ENCODE data around the gene TOM1L2.
A peak's percentile ranks its signal among the peaks of the same experiment; 100 is the strongest.

The TOM1L2 gene

DNA sequence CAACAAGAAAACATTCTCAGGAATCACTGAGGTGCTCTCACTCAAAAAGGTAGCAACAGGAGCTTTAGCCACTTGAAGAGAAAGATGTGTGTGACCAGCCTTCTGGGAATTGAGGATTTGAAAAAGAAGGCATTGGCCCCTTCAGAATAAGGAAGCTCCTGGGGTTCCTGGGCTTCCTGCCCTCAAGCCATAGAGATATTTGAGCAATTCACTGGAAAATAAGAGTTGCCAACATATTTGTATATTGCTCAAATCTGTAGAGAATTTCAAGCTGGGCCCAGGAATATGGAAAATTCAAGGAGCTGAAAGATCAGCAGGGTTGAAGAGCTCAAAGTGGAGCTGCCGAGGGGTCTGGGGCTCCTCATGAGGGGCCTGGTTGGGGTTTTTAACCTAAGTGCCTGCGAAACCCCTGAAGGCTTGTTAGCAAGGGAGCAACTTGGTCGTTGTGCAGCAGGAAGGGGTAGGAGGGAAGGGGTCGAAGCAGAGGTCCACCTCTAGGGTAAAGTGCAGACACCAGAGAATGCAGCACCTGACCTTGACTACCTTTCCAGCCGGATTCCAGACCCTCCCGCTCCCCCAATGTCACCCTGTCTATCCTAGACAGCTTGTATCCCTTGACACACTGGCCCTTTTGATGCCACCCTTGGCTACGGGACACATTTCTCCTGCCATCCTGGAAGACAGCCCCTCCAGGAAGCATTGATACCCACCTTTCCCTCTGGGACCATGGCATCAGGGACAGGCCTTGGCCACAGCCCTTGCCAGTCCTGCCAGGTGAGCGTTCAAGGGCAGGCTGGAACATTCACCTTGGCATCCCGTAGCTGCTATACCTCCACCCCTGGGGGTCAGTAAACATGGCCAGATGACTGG is 67.8 kb downstream of the TOM1L2 start:
- H3K9me3 Mint-ChIP-seq: no peaks in the 10 kb centered on the region
- H3K4me1 Mint-ChIP-seq: no peaks in the 10 kb centered on the region
- H3K36me3 Mint-ChIP-seq (ENCODE audit: insufficient read depth): peaks cover 3% of the 10 kb centered on the region
- ATAC-seq (replicated peaks; ENCODE audit: extremely low read depth, poor library complexity, severe bottlenecking) (no peak), DNase-seq (ENCODE audit: low spot score in 2 of 2) (no peak)
- no peaks in the 10 kb centered on the region for H3K27me3 Mint-ChIP-seq
- no peak overlapping the region for H3K27ac Mint-ChIP-seq (ENCODE audit: low read depth)
- no peak overlapping the region for H3K4me3 Mint-ChIP-seq

GRCh38 chr17:17902877-17903276 is 69.3 kb downstream of the TOM1L2 start:
- no peak for ATAC-seq (replicated peaks; ENCODE audit: extremely low read depth, poor library complexity, severe bottlenecking)
- H3K36me3 Mint-ChIP-seq (ENCODE audit: insufficient read depth): peaks cover 6% of the 10 kb centered on the region
- no peak for DNase-seq (ENCODE audit: low spot score in 2 of 2)
- H3K4me3 Mint-ChIP-seq: no peak overlapping the region
- H3K9me3 Mint-ChIP-seq: no peaks in the 10 kb centered on the region
- H3K27me3 Mint-ChIP-seq: no peaks in the 10 kb centered on the region
- H3K27ac Mint-ChIP-seq (ENCODE audit: low read depth): no peak overlapping the region
- no peaks in the 10 kb centered on the region for H3K4me1 Mint-ChIP-seq

GRCh38 chr17:17902376-17902775 is 69.8 kb downstream of the TOM1L2 start:
- Mint-ChIP-seq H3K9me3 (no peaks in the 10 kb centered on the region), H3K27ac (ENCODE audit: low read depth) (no peak overlapping the region), H3K4me3 (no peak overlapping the region), H3K4me1 (no peaks in the 10 kb centered on the region), H3K27me3 (no peaks in the 10 kb centered on the region), H3K36me3 (ENCODE audit: insufficient read depth) (peaks cover 9% of the 10 kb centered on the region)
- no peak for ATAC-seq (replicated peaks; ENCODE audit: extremely low read depth, poor library complexity, severe bottlenecking)
- no peak for DNase-seq (ENCODE audit: low spot score in 2 of 2)

DNA sequence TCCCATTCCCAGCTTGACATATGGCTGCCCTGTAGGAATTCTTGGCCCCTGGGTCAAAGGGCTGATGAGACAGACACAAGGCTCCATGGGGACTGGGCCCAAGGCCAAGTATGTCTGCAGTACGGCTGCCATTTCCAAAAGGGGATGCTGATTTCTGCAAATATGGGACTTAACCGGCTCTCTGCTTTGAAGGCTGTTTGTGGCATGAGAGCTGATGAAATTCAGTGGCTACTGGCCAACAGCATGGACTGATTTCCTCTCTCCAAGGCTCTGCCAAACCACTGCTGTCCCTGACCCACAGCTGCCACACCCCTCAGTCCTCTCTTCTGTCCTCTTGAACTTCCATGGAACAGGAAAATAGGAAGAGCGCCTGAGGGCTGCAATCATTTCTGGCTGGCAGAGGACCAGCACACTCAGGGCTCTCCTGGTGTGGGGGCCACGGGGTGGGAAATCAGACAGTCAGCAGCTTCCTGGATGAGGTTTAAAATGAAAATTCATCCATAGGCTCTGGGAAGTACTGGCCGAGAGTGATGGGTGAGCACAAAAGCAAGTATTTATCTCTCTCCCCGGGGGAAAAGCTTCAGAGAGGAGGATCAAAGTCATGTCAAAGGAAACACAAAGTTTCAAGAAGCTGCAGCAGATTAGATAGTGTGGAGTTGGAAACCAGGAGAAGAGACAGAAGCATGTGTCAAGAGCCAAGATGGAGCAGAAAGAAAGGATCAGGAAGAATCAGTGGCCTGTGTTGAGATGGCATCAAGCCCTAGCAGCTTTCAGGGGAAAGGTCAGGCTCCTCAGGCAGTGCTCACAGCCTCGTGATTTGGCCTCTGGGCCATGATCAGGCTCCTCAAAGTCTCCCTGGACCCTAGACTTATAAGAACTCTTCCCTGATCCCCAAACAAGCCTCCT is 71.3 kb downstream of the TOM1L2 start:
- H3K27ac Mint-ChIP-seq (ENCODE audit: low read depth): no peak overlapping the region
- peaks cover 6% of the 10 kb centered on the region for H3K36me3 Mint-ChIP-seq (ENCODE audit: insufficient read depth)
- DNase-seq (ENCODE audit: low spot score in 2 of 2): no peak
- H3K4me1 Mint-ChIP-seq: no peaks in the 10 kb centered on the region
- H3K4me3 Mint-ChIP-seq: no peak overlapping the region
- H3K9me3 Mint-ChIP-seq: no peaks in the 10 kb centered on the region
- H3K27me3 Mint-ChIP-seq: no peaks in the 10 kb centered on the region
- ATAC-seq (replicated peaks; ENCODE audit: extremely low read depth, poor library complexity, severe bottlenecking): no peak

DNA sequence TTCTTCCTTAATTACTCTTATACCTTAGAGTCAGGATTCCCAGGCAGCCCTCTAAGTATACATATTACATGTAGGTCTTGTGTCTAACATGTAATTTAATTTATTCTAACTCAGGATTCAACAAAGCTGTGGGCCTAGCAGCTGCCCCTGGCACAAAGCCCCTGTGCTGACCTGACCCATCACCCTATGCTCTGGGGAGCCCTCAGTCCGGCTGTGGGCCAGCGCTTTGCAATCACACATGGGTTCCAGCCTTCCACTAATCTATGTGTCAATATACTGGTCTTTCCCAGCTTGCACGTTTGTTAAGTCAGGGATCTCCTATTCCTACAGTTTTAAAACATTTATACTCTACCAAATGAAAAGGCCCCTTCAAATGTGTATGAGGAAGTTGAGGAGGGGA is 72.7 kb downstream of the TOM1L2 start:
- Mint-ChIP-seq H3K27me3 (no peaks in the 10 kb centered on the region), H3K9me3 (no peaks in the 10 kb centered on the region), H3K27ac (ENCODE audit: low read depth) (no peak overlapping the region), H3K4me1 (no peaks in the 10 kb centered on the region), H3K4me3 (no peak overlapping the region), H3K36me3 (ENCODE audit: insufficient read depth) (peaks cover 7% of the 10 kb centered on the region)
- no peak for DNase-seq (ENCODE audit: low spot score in 2 of 2)
- ATAC-seq (replicated peaks; ENCODE audit: extremely low read depth, poor library complexity, severe bottlenecking): no peak

- ATAC-seq (replicated peaks; ENCODE audit: extremely low read depth, poor library complexity, severe bottlenecking) (no peak), DNase-seq (ENCODE audit: low spot score in 2 of 2) (no peak)
- Mint-ChIP-seq H3K36me3 (ENCODE audit: insufficient read depth) (peaks cover 8% of the 10 kb centered on the region), H3K27me3 (no peaks in the 10 kb centered on the region), H3K27ac (ENCODE audit: low read depth) (no peak overlapping the region), H3K9me3 (no peaks in the 10 kb centered on the region), H3K4me1 (no peaks in the 10 kb centered on the region), H3K4me3 (no peak overlapping the region)
Measured at GRCh38 chr17:17898673-17899072, 73.5 kb downstream of the TOM1L2 start.

- H3K36me3 Mint-ChIP-seq (ENCODE audit: insufficient read depth): peaks cover 13% of the 10 kb centered on the region
- ATAC-seq (replicated peaks; ENCODE audit: extremely low read depth, poor library complexity, severe bottlenecking) (no peak), DNase-seq (ENCODE audit: low spot score in 2 of 2) (no peak)
- H3K4me1 Mint-ChIP-seq: no peaks in the 10 kb centered on the region
- no peaks in the 10 kb centered on the region for H3K27me3 Mint-ChIP-seq
- H3K27ac Mint-ChIP-seq (ENCODE audit: low read depth): no peak overlapping the region
- H3K4me3 Mint-ChIP-seq: no peak overlapping the region
- no peaks in the 10 kb centered on the region for H3K9me3 Mint-ChIP-seq
Measured at GRCh38 chr17:17897442-17897841, 74.8 kb downstream of the TOM1L2 start.

DNA sequence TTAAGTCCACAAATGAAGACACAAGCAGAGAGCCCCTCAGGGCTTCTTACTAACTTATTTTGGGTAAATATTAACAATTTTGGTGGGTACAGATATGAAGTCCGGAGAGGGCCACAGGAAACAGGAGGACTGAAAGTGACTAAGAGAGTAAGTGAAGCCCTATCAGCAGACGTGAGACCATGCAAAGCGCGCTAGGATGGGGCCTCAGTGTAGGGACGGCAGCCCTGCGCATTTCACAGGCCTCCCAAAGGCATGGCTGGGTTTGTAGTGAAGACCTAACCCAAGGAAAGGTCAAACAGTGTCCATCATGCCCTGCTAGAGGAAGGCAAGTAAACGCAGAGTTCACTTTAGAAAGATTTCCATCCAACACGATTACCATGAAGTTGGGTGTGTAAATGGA is 75.5 kb downstream of the TOM1L2 start:
- Mint-ChIP-seq H3K9me3 (no peaks in the 10 kb centered on the region), H3K36me3 (ENCODE audit: insufficient read depth) (peaks cover 13% of the 10 kb centered on the region), H3K27me3 (no peaks in the 10 kb centered on the region), H3K27ac (ENCODE audit: low read depth) (no peak overlapping the region), H3K4me1 (no peaks in the 10 kb centered on the region), H3K4me3 (no peak overlapping the region)
- DNase-seq (ENCODE audit: low spot score in 2 of 2) (no peak), ATAC-seq (replicated peaks; ENCODE audit: extremely low read depth, poor library complexity, severe bottlenecking) (no peak)

DNA sequence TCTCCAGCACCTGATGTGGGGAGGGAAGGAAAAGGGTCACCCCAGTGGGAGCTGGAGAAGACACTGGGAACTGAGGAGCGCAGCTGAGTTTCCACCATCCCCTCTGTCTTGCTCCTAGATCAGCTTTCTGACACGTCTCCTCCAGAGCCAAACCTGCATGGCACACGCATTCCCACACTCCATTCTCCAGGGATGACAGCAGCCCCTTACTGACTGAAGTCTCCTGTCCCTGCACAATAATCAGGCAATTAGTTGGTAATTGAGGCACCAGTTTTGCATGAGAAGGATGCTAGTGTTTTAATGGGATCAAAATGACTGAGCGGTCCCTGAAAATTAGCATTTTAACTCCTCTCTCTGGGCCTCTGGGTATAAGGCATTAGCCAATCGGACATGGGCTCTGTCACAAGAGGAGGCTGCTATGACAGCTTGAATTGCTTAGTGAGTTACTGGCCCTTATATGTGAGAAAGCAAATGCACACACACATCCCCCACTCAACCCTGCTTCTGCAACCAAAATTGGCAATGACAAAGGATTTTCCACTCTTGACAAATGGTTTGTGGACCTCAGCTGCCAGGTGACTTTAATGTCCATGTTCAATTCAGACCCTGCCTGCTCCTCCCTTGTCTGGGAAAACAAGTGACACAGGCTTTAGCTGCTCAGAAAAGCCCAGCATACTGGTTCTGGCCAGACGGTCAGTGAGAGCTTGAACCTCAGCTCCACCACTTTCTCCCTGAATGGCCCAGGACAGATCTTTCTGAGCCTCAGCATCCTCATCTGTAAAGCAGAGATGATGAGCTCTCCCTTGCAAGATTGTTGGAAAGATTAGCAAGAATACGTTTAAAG is 78.2 kb downstream of the TOM1L2 start:
- no peaks in the 10 kb centered on the region for H3K27me3 Mint-ChIP-seq
- H3K9me3 Mint-ChIP-seq: no peaks in the 10 kb centered on the region
- no peak overlapping the region for H3K27ac Mint-ChIP-seq (ENCODE audit: low read depth)
- ATAC-seq (replicated peaks; ENCODE audit: extremely low read depth, poor library complexity, severe bottlenecking) (no peak), DNase-seq (ENCODE audit: low spot score in 2 of 2) (no peak)
- no peak overlapping the region for H3K4me3 Mint-ChIP-seq
- peaks cover 13% of the 10 kb centered on the region for H3K36me3 Mint-ChIP-seq (ENCODE audit: insufficient read depth)
- H3K4me1 Mint-ChIP-seq: no peaks in the 10 kb centered on the region

DNA sequence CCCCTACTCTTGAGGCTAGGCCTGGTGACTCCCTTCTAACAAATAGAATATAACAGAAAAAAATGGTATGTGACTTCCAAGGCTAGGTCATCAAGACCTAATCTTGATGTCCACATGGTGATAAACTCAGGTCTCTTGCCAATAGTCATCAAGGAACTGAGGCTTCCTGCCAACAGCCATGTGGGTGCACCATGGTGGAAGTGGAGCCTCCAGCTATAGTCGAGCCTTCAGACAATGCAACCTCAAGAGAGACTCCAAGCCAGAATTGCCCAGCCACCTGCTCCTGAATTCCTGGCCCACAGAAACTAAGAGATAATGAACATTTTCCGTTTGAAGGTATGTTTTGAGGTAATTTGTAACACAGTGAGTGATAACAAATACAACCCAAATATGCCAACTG is 79.5 kb downstream of the TOM1L2 start:
- peak overlapping the region; percentile 9 for H3K27ac Mint-ChIP-seq (ENCODE audit: low read depth)
- no peaks in the 10 kb centered on the region for H3K4me1 Mint-ChIP-seq
- H3K4me3 Mint-ChIP-seq: no peak overlapping the region
- H3K27me3 Mint-ChIP-seq: no peaks in the 10 kb centered on the region
- DNase-seq (ENCODE audit: low spot score in 2 of 2) (no peak), ATAC-seq (replicated peaks; ENCODE audit: extremely low read depth, poor library complexity, severe bottlenecking) (no peak)
- H3K9me3 Mint-ChIP-seq: no peaks in the 10 kb centered on the region
- H3K36me3 Mint-ChIP-seq (ENCODE audit: insufficient read depth): peaks cover 9% of the 10 kb centered on the region

DNA sequence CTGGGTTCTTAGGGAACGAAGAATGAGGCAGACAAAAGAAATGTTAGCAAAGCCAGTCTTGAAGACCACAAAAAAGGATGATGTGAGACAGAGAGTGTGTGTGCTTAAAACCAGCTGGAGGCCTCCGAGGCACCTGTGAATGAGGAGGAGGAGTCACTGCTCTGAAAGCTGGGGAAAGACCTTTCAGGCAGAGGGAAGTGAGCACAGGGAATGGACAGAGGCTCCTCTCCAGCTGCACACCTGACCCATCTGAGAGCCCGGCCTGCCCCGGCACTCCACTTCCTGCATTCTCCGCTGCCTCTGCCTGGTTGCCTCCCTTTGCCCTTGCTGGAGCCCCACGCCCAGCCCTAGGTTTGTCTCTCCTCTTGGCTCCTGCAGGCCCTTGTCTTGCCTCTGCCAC is 80.2 kb downstream of the TOM1L2 start:
- ATAC-seq (replicated peaks; ENCODE audit: extremely low read depth, poor library complexity, severe bottlenecking) (no peak), DNase-seq (ENCODE audit: low spot score in 2 of 2) (no peak)
- H3K4me1 Mint-ChIP-seq: no peaks in the 10 kb centered on the region
- H3K4me3 Mint-ChIP-seq: no peak overlapping the region
- peak overlapping the region; percentile 9 for H3K27ac Mint-ChIP-seq (ENCODE audit: low read depth)
- H3K36me3 Mint-ChIP-seq (ENCODE audit: insufficient read depth): peaks cover 7% of the 10 kb centered on the region
- H3K27me3 Mint-ChIP-seq: no peaks in the 10 kb centered on the region
- no peaks in the 10 kb centered on the region for H3K9me3 Mint-ChIP-seq

Data from central memory CD8-positive, alpha-beta T cell (primary cell).